ENCODE measurements around the gene TCTN2.

DNA sequence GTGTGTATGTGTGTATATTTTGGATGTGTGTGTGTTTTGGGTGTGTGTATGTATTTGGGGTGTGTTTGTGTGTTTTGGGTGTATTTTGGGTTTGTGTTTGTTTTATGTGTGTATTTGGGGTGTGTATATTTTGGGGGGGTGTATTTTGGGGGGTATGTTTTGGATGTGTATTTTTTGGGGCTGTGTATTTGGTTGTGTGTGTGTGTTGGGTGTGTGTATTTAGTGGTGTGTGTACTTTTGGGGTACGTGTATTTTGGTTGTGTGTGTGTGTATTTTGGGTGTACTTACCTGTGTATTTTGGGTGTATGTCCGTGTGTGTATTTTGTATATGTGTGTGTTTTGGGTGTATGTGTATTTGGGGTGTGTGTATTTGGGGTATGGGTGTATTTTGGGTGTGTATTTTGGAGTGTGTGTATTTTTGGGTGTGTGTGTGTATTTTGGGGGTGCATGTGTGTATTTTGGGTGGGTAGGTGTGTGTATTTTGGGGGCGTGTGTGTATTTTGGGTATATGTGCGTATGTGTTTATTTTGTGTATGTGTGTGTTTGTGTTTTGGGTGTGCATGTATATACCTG lies 16.7 kb upstream of the TCTN2 start:
- TF ChIP-seq, protein P1, sequence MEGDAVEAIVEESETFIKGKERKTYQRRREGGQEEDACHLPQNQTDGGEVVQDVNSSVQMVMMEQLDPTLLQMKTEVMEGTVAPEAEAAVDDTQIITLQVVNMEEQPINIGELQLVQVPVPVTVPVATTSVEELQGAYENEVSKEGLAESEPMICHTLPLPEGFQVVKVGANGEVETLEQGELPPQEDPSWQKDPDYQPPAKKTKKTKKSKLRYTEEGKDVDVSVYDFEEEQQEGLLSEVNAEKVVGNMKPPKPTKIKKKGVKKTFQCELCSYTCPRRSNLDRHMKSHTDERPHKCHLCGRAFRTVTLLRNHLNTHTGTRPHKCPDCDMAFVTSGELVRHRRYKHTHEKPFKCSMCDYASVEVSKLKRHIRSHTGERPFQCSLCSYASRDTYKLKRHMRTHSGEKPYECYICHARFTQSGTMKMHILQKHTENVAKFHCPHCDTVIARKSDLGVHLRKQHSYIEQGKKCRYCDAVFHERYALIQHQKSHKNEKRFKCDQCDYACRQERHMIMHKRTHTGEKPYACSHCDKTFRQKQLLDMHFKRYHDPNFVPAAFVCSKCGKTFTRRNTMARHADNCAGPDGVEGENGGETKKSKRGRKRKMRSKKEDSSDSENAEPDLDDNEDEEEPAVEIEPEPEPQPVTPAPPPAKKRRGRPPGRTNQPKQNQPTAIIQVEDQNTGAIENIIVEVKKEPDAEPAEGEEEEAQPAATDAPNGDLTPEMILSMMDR (IDR thresholded peaks at IDR 0.05; ENCODE audit: poor library complexity): no peak
- TF ChIP-seq EZH2 (IDR thresholded peaks at IDR 0.05; ENCODE audit: borderline replicate concordance) (no peak), EZH2phosphoT487 (IDR thresholded peaks at IDR 0.05; ENCODE audit: low read depth, severe bottlenecking, unreplicated experiment) (no peak)

Measured in hepatocyte (in vitro differentiated cells).